Stimulated activated CD8-positive, alpha-beta memory T cell treated with anti-CD3 and anti-CD28 coated beads, Interleukin-12 subunit alpha, Interleukin-12 subunit beta, amount 100 ng/mL, for 24 hours (primary cell): ENCODE measurements around the gene ANKFY1.

ENCODE experiments used
- DNase-seq: peaks from one replicate; pipeline ENCODE4 v3.0.0-alpha.2; 2020; ENCODE audit errors: extremely low read depth

The ANKFY1 gene

DNA sequence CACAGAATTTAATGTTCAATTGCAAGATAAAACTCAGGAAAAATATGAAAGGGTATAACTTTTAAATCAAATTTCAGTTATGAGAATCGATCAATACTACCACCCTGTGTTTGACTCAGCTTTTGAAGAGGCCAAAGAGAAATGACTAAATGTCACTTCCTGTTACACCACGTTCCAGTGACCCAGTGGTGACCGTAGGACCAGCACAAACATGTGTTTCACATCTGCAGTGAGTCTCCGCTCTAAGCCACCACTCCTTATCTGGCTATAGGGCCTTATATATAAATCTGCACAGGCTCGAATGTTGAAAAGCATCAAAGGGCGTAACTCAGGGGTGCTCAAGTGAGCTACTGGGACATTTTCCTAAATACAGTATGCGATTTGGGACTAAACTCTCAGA is 84.7 kb downstream of the ANKFY1 start:
- DNase-seq = no peak

GRCh38 chr17:4178651-4179050 is 85.1 kb downstream of the ANKFY1 start:
- no peak for DNase-seq

DNA sequence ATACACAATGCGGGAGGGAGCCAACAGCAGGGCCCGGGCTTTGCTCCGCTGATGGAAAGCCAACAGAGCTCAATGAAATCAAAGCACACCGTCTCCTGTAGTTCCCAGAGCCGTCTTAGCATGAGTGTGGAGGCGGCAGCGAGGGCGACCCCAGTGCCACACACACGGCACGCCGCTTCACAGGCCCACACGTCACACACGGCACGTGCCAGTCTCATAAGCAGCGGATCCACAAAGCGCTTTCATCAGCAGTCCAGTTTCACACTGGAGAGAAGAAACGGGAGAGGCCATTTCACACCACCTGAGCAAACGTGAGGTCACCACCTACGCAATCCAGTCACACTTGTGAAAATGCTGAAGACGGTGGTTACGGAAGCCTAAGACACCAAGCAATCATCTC is 86.0 kb downstream of the ANKFY1 start:
- no peak for DNase-seq

GRCh38 chr17:4176808-4177472 is 86.8 kb downstream of the ANKFY1 start:
- DNase-seq = no peak

GRCh38 chr17:4175921-4176807 is 87.6 kb downstream of the ANKFY1 start:
- DNase-seq = peak; percentile 3

GRCh38 chr17:4174556-4174955 is 89.2 kb downstream of the ANKFY1 start:
- no peak for DNase-seq

GRCh38 chr17:4173781-4174180 is 90.0 kb downstream of the ANKFY1 start:
- no peak for DNase-seq

DNA sequence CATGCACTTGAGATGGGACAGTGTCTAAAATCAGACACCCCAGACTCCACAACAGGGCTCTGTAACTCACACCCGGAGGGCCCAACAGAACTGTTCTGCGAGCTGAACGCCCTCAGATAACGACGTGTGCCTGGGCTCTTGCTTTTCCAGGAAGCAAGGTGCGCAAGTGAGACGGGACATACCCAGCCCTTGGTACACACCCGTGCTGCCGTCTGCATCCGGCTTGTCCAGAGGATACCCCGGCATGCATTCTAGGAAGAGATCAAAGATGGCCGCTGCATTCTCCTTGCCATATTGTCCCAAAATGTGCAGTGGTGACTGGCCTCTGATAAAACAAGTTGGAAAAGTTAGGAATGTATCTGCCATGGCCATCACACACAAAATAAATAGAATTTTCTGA is 91.4 kb downstream of the ANKFY1 start:
- no peak for DNase-seq

DNA sequence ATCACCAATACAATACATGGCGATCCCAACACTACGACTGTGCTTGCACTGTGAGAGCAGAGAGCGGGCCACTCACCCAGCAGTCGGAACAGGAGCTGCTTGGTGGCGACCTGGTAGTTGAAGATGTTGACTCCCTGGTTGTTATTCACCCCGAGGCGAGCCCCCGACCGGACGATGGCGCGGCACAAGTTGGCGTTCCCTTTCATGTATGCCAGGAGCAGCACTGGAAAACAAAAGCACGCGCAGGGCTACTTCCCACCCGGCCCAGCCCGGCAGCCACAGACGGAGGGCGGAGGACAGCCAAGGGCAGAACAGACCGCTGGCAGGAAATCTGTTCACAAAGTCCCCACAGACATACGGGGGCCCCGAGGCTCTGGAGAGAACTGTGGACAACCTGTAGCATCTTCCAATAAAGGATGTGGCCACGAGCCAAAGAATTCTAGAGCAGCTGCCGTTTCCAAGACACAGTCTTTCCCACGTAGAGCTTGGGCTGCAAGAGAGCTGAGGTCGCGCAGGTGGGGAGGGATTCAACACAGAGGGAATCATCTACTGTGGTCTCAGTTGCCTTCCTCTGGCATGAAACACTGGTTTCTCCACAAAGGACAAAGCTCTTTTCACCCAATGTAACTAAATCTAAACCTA is 93.0 kb downstream of the ANKFY1 start:
- no peak for DNase-seq

DNA sequence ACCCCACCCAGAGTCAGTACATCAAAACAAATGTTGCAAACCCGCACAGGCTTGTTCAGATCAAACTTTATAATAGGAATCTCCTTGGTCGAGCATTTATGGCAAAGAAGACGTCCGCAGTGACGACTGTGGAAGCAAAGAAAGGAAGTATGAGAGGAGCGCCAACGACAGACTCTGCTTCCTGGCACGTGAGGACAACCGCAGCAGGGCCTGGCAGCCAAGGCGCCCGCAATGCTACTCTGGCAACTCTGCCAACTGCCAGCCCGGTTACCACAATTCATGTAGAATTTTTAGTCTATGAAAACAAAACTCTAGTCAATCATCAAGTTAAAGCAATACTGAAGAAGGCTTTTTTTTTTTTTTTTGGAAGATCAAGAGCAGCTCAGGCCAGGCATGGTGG is 96.0 kb downstream of the ANKFY1 start:
- DNase-seq = no peak

- no peak for DNase-seq
Observed at GRCh38 chr17:4166419-4166818, 97.4 kb downstream of the ANKFY1 start.

GRCh38 chr17:4165301-4166010 is 98.3 kb downstream of the ANKFY1 start:
- no peak for DNase-seq

- DNase-seq = no peak
Observed at GRCh38 chr17:4163951-4164350, 99.8 kb downstream of the ANKFY1 start.

DNA sequence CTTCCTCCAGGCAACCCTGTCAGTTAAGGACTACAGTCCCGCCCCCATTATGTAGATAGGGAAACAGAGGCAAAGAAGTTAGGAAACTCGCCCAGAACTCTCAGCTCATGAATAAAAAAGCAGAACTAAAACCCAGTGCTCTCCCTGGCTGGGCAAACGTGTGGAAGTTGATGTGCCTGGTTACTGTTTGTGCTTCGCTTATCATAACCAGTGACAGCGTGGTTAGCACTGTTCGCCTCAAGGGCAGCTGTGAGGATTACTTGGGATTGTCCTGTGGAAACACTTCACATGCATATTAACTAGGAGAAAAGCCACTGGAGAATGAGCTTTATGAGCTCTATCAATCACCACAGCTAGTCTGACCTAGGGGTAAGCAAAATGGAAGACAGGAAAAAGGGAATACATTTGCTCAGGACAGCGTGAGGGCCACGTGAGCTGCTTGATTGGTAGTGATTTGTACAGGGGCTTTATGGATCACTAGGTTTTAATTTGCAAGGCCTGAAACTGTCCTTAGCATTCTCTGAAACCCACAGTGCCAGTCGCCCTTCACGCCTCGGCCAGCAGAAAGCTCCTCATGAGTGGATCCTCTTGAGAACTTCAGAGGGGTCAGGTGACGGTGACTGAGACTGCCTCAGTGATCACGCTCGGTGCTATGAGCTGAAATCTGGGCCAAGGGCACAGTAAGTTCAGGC is 100.9 kb downstream of the ANKFY1 start:
- no peak for DNase-seq

- DNase-seq = no peak
Observed at GRCh38 chr17:4162321-4162720, 101.5 kb downstream of the ANKFY1 start.

- DNase-seq = no peak
Observed at GRCh38 chr17:4161967-4162305, 101.8 kb downstream of the ANKFY1 start.

DNA sequence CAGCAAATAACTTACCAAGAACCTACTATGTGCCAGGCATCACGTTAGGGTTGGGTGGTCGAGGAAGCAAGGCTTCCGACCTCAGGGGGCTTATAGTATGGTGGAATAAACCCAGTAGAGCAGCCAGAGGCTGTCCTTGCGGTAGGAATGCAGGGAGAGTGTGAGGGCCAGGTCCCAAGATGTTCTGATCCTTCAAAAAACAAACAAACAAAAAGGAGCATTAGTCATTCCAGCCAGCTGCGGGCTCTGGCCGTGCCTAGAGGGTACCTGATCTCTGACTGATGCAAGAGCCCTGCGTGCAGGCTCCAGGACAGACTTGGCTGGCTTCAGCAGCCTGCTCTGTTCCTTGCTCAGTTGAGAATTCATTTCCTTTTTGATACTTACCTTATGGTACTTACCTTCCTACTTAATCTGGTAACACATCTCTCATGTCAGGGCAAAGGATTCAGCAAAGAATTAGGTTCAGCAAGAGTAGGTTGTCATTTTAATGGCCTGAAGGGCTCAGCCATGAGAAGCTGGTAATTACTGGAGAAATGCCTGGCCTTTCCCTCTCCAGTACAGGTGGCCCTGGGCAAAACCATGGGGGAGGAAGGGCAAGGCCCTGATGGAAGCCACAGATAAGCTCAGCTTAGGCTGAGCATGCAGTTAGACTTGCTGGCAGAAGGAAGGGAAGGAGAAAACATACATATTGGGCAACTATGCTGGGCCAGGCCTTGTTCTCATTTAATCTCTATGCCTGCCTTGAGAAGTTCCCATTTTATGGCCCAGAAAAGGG is 102.4 kb downstream of the ANKFY1 start:
- no peak for DNase-seq

DNA sequence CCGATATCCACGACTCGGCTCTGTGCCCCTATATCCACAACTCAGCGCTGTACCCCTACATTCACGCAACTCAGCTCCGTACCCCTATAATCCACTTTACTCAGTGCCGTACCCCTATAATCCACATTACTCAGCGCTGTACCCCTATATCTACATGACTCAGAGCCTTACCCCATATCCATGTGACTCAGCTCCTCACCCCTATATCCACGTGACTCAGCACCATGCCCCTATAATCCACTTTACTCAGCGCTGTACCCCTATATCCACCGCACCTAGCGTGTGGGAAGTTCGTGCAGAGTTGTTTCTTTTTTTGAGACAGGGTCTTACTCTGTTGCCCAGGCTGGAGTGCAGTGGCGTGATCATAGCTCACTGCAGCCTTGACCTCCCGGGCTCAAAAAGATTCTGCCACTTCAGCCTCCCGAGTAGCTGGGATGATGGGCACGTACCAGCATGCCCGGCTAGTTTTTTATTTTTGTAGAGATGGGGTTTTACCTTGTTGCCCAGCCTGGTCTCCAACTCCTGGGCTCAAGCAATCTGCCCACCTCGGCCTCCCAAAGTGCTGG is 103.4 kb downstream of the ANKFY1 start:
- DNase-seq = no peak

DNA sequence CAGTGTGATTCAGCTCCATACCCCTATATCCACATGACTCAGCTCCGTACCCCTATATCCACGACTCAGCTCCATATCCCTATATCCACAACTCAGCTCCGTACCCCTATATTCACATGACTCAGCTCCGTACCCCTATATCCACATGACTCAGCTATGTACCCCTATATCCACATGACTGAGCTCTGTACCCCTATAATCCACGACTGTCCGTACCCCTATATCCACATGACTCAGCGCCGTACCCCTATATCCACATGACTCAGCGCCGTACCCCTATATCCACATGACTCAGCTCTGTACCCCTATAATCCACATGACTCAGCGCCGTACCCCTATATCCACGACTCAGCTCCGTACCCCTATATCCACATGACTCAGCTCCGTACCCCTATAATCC is 104.0 kb downstream of the ANKFY1 start:
- DNase-seq = no peak

- DNase-seq = no peak
Observed at GRCh38 chr17:4157618-4158333, 106.0 kb downstream of the ANKFY1 start.
